Glutamatergic neuron (in vitro differentiated cells): ENCODE data around the gene EXOC6B. TPM values are rescaled to one million over a fixed set of nuclear protein-coding genes. Genes with fewer than 3 reads are reported as not detected.

ENCODE experiments used
- DNase-seq: peaks from one replicate; pipeline ENCODE4 v3.0.0; 2022
- H3K27ac Mint-ChIP-seq: one replicate; pipeline ENCODE4 v1.8.0; 2020; ENCODE audit warnings: mild to moderate bottlenecking, mixed read lengths, inconsistent platforms; ENCODE audit not compliant: unreplicated experiment
- H3K27me3 Mint-ChIP-seq: one replicate; pipeline ENCODE4 v1.8.0; 2020; ENCODE audit warnings: mild to moderate bottlenecking, moderate library complexity, mixed read lengths, inconsistent platforms; ENCODE audit not compliant: unreplicated experiment
- H3K36me3 Mint-ChIP-seq: one replicate; pipeline ENCODE4 v1.8.0; 2020; ENCODE audit warnings: mild to moderate bottlenecking, mixed read lengths, inconsistent platforms; ENCODE audit not compliant: unreplicated experiment
- H3K4me1 Mint-ChIP-seq: one replicate; pipeline ENCODE4 v1.8.0; 2020; ENCODE audit warnings: mild to moderate bottlenecking, low read depth, mixed read lengths, inconsistent platforms; ENCODE audit not compliant: unreplicated experiment
- H3K4me3 Mint-ChIP-seq: one replicate; pipeline ENCODE4 v1.8.0; 2020; ENCODE audit warnings: mild to moderate bottlenecking, mixed read lengths, inconsistent platforms; ENCODE audit not compliant: unreplicated experiment
- H3K9me3 Mint-ChIP-seq: one replicate; pipeline ENCODE4 v1.8.0; 2020; ENCODE audit warnings: mild to moderate bottlenecking, moderate library complexity, mixed read lengths, inconsistent platforms; ENCODE audit not compliant: unreplicated experiment
- total RNA-seq: library from RNA; stranded (reverse); fragmentation: NEBNext Ultra II Directional; extraction: Animal tissue kit (Norgen Biotek cat#: 25700); gene quantifications from one replicate; pipeline ENCODE4 v1.2.1, GENCODE V29; 2021; ENCODE audit not compliant: unreplicated experiment
- TF ChIP-seq, protein P1 (sequence below): fragments of 200-600 bp; sonication (generic); IDR thresholded peaks from one replicate; pipeline ENCODE4 v1.5.0; 2021; ENCODE audit not compliant: partially characterized antibody, unreplicated experiment

EXOC6B gene
- total RNA-seq, 1 donor from 2014 or later: 34.5 TPM

DNA sequence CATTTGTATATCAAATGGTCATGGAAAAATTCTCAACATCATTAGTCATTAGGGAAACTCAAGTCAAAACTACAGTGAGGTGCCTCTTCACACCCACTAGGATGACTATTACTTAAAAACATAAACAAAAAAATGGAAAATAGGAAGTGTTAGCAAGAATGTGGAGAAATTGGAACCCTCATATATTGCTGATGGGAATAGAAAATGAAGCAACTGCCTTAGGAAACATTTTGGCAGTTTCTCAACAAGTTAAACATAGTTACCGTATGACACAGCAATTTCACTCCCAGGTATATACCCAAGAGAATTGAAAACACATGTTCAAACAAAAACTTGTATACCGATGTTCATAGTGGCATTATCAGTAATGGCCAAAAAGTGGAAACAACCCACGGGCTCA is 660.0 kb downstream of the EXOC6B start:
- no peak for DNase-seq
- Mint-ChIP-seq H3K27me3 (no peaks in the 10 kb centered on the region), H3K27ac (no peak overlapping the region), H3K9me3 (no peaks in the 10 kb centered on the region), H3K36me3 (no peaks in the 10 kb centered on the region), H3K4me3 (no peak overlapping the region), H3K4me1 (peaks cover 4% of the 10 kb centered on the region)
- TF ChIP-seq, protein P1, sequence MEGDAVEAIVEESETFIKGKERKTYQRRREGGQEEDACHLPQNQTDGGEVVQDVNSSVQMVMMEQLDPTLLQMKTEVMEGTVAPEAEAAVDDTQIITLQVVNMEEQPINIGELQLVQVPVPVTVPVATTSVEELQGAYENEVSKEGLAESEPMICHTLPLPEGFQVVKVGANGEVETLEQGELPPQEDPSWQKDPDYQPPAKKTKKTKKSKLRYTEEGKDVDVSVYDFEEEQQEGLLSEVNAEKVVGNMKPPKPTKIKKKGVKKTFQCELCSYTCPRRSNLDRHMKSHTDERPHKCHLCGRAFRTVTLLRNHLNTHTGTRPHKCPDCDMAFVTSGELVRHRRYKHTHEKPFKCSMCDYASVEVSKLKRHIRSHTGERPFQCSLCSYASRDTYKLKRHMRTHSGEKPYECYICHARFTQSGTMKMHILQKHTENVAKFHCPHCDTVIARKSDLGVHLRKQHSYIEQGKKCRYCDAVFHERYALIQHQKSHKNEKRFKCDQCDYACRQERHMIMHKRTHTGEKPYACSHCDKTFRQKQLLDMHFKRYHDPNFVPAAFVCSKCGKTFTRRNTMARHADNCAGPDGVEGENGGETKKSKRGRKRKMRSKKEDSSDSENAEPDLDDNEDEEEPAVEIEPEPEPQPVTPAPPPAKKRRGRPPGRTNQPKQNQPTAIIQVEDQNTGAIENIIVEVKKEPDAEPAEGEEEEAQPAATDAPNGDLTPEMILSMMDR: no peak

DNA sequence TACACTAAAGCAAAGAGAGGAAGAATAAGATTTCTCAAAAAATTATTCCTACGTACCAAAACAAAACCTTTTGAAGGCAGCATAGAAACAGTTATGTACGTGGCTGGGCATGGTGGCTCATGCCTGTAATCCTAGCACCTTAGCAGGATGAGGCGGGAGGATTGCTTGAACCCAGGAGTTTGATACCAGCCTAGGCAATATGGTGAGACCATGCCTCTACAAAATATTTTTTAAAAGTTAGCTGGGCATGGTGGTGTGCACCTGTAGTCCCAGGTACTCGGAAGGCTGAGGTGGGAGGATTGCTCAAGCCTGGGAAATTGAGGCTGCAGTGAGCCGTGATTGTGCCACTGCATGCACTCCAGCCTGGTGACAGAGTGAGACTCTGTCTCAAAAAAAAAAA is 663.3 kb downstream of the EXOC6B start:
- Mint-ChIP-seq H3K36me3 (no peaks in the 10 kb centered on the region), H3K27ac (no peak overlapping the region), H3K4me3 (no peak overlapping the region), H3K27me3 (no peaks in the 10 kb centered on the region), H3K9me3 (peaks cover 2% of the 10 kb centered on the region), H3K4me1 (peaks cover 6% of the 10 kb centered on the region)
- DNase-seq: no peak
- TF ChIP-seq, protein P1: no peak

DNA sequence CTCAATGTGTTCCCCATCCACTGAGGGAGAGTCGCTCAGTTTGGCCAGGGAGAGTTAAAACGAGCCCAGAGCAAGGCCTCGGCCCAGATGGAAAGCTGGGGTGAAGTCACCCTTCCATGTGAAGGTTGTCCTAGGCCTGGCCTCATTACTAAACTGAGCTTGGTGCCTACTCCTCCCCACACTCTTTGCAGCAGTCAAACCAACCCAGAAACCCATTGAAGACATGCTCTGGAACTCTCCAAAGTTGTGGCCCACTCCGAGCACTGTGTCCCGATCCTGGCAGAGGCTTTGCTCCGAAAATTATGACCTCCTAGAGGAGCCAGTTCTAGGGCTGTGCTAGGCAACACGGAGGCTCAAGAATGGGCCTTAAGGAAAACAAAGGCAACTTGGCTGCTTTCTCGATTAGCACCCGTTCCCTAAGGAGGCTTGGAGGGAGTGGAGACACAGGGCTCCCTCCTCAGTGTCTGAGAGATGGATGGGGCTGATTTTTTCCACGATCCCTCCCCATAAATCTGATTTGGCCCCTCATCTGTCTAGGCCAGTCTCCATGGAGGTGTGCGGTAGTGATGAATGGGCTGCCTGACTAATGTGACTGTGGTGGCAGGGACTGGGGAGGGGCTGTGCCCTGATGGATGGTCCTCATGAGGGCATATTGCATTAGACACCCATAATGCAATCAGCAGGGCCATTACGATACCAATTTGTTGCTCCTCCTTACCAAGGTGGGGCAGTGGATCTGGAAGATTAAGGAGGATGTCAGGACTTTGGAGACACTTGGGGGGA is 666.4 kb downstream of the EXOC6B start:
- peaks cover 6% of the 10 kb centered on the region for H3K4me1 Mint-ChIP-seq
- peaks cover 2% of the 10 kb centered on the region for H3K9me3 Mint-ChIP-seq
- no peak overlapping the region for H3K4me3 Mint-ChIP-seq
- TF ChIP-seq, protein P1: no peak
- DNase-seq: no peak
- H3K27me3 Mint-ChIP-seq: no peaks in the 10 kb centered on the region
- H3K27ac Mint-ChIP-seq: no peak overlapping the region
- H3K36me3 Mint-ChIP-seq: no peaks in the 10 kb centered on the region

DNA sequence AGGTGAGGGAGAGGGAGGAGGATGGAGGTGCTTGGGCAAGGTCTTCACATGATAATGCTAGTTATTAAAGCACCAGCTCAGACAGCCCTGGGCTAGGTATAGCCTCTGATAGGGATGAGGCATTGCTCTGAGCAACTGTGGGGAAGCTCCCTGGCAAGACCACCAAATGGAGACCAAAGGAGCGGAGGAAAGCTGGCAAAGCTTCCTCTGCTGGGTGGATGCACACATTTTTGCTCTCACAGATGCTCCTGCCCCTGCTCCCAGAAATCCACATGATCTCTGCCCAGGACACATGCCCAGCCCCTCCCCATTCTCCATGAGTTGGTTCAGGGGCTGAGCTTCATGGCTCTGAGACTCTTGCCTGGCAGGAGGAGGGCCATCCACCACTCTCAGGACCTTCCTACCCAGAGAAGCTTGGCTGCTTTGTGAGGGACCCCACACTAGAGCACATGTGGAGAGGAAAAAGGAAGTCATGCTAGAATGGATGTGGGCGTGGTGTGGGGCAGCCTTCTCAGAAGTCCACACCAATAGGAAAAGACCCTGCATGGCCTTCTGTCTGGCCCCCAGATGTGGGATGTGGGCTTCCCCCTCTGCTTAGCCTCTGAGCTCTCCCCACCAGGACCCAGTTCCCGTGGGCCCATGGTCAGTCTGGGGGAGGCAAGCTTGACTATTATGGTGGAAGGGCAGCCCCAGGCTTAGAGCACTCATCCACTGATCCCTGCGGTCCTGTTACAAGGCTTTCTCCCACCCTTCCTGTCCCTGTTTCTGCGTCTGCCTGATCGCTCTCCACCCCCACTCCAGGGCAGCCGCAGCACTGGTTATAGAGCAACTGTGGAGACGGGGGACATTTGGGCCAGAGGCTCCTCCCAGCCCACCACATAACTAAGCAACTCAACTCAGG is 667.7 kb downstream of the EXOC6B start:
- Mint-ChIP-seq H3K27me3 (no peaks in the 10 kb centered on the region), H3K9me3 (peaks cover 2% of the 10 kb centered on the region), H3K4me1 (peaks cover 6% of the 10 kb centered on the region), H3K36me3 (no peaks in the 10 kb centered on the region), H3K4me3 (no peak overlapping the region), H3K27ac (no peak overlapping the region)
- TF ChIP-seq, protein P1: no peak
- DNase-seq: no peak
